RWPE2 (cell line): ENCODE measurements around the gene STK10.
A peak's percentile ranks its signal among the peaks of the same experiment; 100 is the strongest.
"Not testable (repeated sequence)": the region's sequence is repeated elsewhere in the genome, so short reads cannot be mapped to it uniquely, and the experiment has no call there.

Experiments used
- ATAC-seq: fragments of 200-7000 bp; cut with Tn5 transposase; 3 replicates; pipeline ENCODE4 v1.9.1; 2021; ENCODE audit warnings: low read depth
- DNase-seq: peaks from one replicate; pipeline ENCODE4 v3.0.0-alpha.2; 2020; ENCODE audit warnings: low spot score
- H3K27ac ChIP-seq: fragments of 450-650 bp; 2 replicates; pipeline ENCODE4 v1.5.1; 2017; ENCODE audit warnings: mild to moderate bottlenecking; ENCODE audit not compliant: poor library complexity, severe bottlenecking
- H3K27me3 ChIP-seq: fragments of 250-450 bp; sonication (Bioruptor Pico); 2 replicates; pipeline ENCODE4 v1.5.1; 2021; ENCODE audit warnings: mild to moderate bottlenecking, moderate library complexity; ENCODE audit not compliant: insufficient read depth, poor library complexity, severe bottlenecking
- H3K36me3 ChIP-seq: fragments of 250-450 bp; sonication (Bioruptor Pico); 2 replicates; pipeline ENCODE4 v1.5.1; 2020; ENCODE audit warnings: low read depth, mild to moderate bottlenecking, moderate library complexity
- H3K4me1 ChIP-seq: fragments of 250-450 bp; sonication (Bioruptor Pico); 2 replicates; pipeline ENCODE4 v1.5.1; 2021; ENCODE audit warnings: mild to moderate bottlenecking, moderate library complexity; ENCODE audit not compliant: insufficient read depth, poor library complexity, severe bottlenecking
- H3K4me3 ChIP-seq: fragments of 250-450 bp; sonication (Bioruptor Pico); 2 replicates; pipeline ENCODE4 v1.5.1; 2021; ENCODE audit warnings: mild to moderate bottlenecking, moderate library complexity; ENCODE audit not compliant: severe bottlenecking
- H3K9me3 ChIP-seq: fragments of 250-450 bp; sonication (Bioruptor Pico); 2 replicates; pipeline ENCODE4 v1.5.1; 2021; ENCODE audit warnings: mild to moderate bottlenecking, moderate library complexity; ENCODE audit not compliant: severe bottlenecking
- TF ChIP-seq, protein P1 (sequence below): fragments of 450-650 bp; IDR thresholded peaks from one replicate; pipeline ENCODE4 v1.5.1; 2017; ENCODE audit warnings: mild to moderate bottlenecking, moderate library complexity; ENCODE audit not compliant: poor library complexity, severe bottlenecking

The STK10 gene

GRCh38 chr5:172200476-172200875 lies 12.5 kb upstream of the STK10 start:
- Histone ChIP-seq H3K27ac (no peak overlapping the region), H3K27me3 (no peaks in the 10 kb centered on the region), H3K4me3 (no peak overlapping the region), H3K36me3 (no peaks in the 10 kb centered on the region), H3K9me3 (no peaks in the 10 kb centered on the region), H3K4me1 (no peaks in the 10 kb centered on the region)
- TF ChIP-seq, protein P1, sequence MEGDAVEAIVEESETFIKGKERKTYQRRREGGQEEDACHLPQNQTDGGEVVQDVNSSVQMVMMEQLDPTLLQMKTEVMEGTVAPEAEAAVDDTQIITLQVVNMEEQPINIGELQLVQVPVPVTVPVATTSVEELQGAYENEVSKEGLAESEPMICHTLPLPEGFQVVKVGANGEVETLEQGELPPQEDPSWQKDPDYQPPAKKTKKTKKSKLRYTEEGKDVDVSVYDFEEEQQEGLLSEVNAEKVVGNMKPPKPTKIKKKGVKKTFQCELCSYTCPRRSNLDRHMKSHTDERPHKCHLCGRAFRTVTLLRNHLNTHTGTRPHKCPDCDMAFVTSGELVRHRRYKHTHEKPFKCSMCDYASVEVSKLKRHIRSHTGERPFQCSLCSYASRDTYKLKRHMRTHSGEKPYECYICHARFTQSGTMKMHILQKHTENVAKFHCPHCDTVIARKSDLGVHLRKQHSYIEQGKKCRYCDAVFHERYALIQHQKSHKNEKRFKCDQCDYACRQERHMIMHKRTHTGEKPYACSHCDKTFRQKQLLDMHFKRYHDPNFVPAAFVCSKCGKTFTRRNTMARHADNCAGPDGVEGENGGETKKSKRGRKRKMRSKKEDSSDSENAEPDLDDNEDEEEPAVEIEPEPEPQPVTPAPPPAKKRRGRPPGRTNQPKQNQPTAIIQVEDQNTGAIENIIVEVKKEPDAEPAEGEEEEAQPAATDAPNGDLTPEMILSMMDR, result no peak
- DNase-seq, result no peak
- ATAC-seq, result no peak

GRCh38 chr5:172199446-172199845 lies 11.4 kb upstream of the STK10 start:
- no peaks in the 10 kb centered on the region for H3K27me3 ChIP-seq
- no peak for ATAC-seq
- DNase-seq, result no peak
- H3K27ac ChIP-seq, result no peak overlapping the region
- H3K4me3 ChIP-seq, result no peak overlapping the region
- no peaks in the 10 kb centered on the region for H3K36me3 ChIP-seq
- H3K9me3 ChIP-seq, result no peaks in the 10 kb centered on the region
- no peaks in the 10 kb centered on the region for H3K4me1 ChIP-seq
- TF ChIP-seq, protein P1, result no peak

GRCh38 chr5:172197775-172198174 lies 9.8 kb upstream of the STK10 start:
- H3K9me3 ChIP-seq, DNase-seq, H3K27me3 ChIP-seq, H3K4me3 ChIP-seq, H3K27ac ChIP-seq, ATAC-seq, H3K4me1 ChIP-seq, H3K36me3 ChIP-seq: not testable (repeated sequence)

DNA sequence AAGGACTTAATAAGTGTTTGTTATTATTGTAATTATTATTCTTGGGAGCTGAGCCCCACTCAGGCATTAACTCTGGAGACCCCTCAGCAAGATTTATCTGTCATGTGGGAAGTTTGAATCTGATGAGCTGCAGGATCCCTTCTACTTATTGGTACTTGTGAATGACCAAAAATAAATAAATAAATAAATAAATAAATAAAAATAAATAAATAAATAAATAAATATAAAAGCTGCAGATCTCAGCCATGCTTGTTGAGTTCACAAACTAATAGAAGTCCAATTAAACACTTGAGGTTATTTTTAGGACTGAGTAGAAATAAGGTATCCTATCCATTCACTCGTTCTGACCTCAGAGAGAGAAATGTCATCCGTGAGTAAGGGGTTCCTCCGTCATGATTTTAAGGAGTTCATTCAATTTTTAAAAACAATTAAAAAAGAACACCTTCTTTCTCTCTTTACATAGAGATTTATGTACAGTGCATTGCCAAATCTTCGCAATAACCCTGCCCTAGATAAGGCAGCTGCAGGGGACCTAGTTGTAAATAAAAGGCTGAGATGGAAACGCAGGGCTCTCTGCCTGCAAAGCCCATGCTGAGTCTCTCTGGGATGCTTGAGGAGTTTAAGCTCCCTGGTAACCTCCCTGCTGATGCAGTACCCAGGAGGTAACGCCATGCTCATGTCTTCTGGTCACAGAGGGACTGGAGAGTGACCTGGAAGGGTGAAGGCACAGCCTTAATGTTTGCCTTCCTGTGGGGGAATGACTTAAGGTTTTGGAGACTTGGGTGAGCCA lies 7.2 kb upstream of the STK10 start:
- H3K27me3 ChIP-seq, result no peaks in the 10 kb centered on the region
- no peak overlapping the region for H3K27ac ChIP-seq
- TF ChIP-seq, protein P1, result no peak
- H3K9me3 ChIP-seq, result no peaks in the 10 kb centered on the region
- no peak overlapping the region for H3K4me3 ChIP-seq
- DNase-seq (no peak), ATAC-seq (peak; percentile 33; the same call in 2 of the 3 replicates)
- no peaks in the 10 kb centered on the region for H3K4me1 ChIP-seq
- H3K36me3 ChIP-seq, result no peaks in the 10 kb centered on the region

DNA sequence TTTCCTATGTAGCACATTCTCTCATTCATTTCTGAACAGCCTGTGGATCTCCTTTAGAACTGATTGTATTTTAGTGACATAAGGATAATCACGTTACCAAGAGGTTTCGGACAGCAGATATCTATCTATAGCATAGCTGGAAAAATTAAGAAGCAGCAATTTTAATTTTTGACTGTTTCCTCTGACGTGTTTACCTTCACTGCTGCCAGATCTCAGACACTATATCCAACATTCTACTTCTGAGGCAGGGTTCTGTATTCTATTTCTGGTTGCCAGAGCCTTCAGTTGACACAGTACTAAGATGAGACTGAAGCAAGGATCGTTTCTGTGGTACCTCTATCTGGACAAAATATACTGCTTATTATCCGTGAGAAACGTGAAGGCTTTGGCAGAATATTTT lies 5.8 kb upstream of the STK10 start, which contains the start of gene EFCAB9:
EFCAB9 (plus strand) TSS at position 301 of the 400 bp plus-strand sequence; CDS start at position 302, 1 bp downstream.
- Histone ChIP-seq H3K9me3 (no peaks in the 10 kb centered on the region), H3K27me3 (no peaks in the 10 kb centered on the region), H3K4me3 (no peak within 1 kb of the TSS), H3K4me1 (no peaks in the 10 kb centered on the region), H3K27ac (no peak within 1 kb of the TSS), H3K36me3 (no peaks in the 10 kb centered on the region)
- DNase-seq (no peak), ATAC-seq (no peak)
- TF ChIP-seq, protein P1, result no peak
